T-helper 1 cell treated with Interleukin-12 subunit alpha and Interleukin-12 subunit beta and Interleukin-4 antibody, amounts not matched to agents 30 μg/mL and 1 μg/mL, for 36 hours (primary cell): ENCODE results near the gene AGBL4.
"Not testable (repeated sequence)": the region's sequence is repeated elsewhere in the genome, so short reads cannot be mapped to it uniquely, and the experiment has no call there.

Experiments used
- H3K27ac Mint-ChIP-seq: one replicate; pipeline ENCODE4 v1.8.0; 2021; ENCODE audit warnings: mild to moderate bottlenecking, mixed read lengths
- H3K27me3 Mint-ChIP-seq: one replicate; pipeline ENCODE4 v1.8.0; 2021; ENCODE audit warnings: low read depth, mixed read lengths
- H3K36me3 Mint-ChIP-seq: one replicate; pipeline ENCODE4 v1.8.0; 2021; ENCODE audit warnings: low read depth, mixed read lengths
- H3K4me1 Mint-ChIP-seq: one replicate; pipeline ENCODE4 v1.8.0; 2021; ENCODE audit warnings: low read depth, mixed read lengths
- H3K4me3 Mint-ChIP-seq: one replicate; pipeline ENCODE4 v1.8.0; 2021; ENCODE audit warnings: mild to moderate bottlenecking, moderate library complexity, mixed read lengths
- H3K9me3 Mint-ChIP-seq: one replicate; pipeline ENCODE4 v1.8.0; 2021; ENCODE audit warnings: mixed read lengths

Gene AGBL4

DNA sequence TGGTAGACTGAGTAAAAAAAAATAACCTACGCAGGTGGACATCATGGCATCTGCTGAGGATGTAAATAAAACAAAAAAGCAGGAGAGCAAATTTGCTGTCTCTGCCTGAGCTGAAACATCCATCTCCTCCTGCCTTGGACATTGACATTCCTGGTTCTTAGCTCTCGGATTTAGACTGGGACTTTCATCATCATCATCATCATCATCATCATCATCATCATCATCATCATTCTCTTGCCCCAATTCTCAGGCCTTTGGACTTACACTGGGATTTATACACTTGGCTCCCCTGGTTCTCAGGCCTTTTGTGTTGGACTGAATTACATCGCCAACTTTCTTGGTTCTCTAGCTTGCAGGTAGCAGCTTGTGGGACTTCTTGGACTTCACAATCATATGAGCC lies 938.7 kb downstream of the AGBL4 start:
- Mint-ChIP-seq H3K27me3 (no peaks in the 10 kb centered on the region), H3K4me3 (no peak overlapping the region), H3K36me3 (no peaks in the 10 kb centered on the region)

GRCh38 chr1:49060766-49061165 lies 963.0 kb downstream of the AGBL4 start:
- Mint-ChIP-seq H3K4me3 (no peak overlapping the region), H3K4me1 (no peaks in the 10 kb centered on the region), H3K27me3 (no peaks in the 10 kb centered on the region), H3K36me3 (no peaks in the 10 kb centered on the region), H3K27ac (no peak overlapping the region), H3K9me3 (no peaks in the 10 kb centered on the region)

More for the DNA sequence above, 938.7 kb downstream of the AGBL4 start:
- H3K4me1 Mint-ChIP-seq: no peaks in the 10 kb centered on the region
- no peak overlapping the region for H3K27ac Mint-ChIP-seq
- peaks cover 11% of the 10 kb centered on the region for H3K9me3 Mint-ChIP-seq

GRCh38 chr1:49059087-49059486 lies 964.7 kb downstream of the AGBL4 start:
- H3K36me3 Mint-ChIP-seq: no peaks in the 10 kb centered on the region
- H3K4me1 Mint-ChIP-seq: no peaks in the 10 kb centered on the region
- no peak overlapping the region for H3K4me3 Mint-ChIP-seq
- H3K27ac Mint-ChIP-seq: no peak overlapping the region
- no peaks in the 10 kb centered on the region for H3K9me3 Mint-ChIP-seq
- no peaks in the 10 kb centered on the region for H3K27me3 Mint-ChIP-seq

DNA sequence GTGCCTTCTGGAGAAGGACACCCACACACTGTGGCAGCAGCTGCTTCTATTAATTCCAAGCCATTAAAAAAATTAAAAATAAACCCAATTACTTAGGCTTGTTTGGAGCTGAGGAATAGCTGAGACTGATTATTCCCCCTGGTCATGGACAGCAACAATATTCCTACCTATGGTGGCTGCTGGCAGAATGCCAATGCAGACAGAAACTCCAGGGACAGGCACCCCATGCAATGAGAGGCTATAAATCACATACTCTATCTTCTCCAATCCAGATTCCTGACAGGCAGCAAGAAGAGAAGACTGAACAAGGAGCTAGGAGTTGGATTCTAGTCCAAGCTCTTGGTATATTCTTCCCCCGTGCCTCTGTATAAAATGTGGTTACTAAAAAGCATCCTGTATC lies 971.7 kb downstream of the AGBL4 start:
- no peaks in the 10 kb centered on the region for H3K36me3 Mint-ChIP-seq

DNA sequence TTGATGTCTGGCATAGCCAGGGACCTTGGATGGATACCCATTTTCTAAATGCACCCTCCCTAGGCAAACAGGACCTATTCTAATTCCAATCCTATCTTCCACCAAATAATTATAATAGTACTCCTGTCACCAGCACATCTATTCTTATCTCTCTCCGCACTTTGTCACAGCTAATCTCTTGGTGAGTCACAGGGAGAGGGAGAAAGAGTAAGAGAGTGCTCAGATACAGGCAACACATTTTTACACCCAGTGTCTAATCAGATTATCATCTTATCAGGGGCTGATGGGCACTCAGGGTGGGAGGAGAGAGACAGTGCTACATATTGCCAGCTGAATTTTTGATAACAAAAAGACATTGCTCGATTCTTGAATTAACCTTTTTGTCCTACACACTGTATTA lies 972.1 kb downstream of the AGBL4 start:
- no peaks in the 10 kb centered on the region for H3K27me3 Mint-ChIP-seq
- H3K36me3 Mint-ChIP-seq: no peaks in the 10 kb centered on the region
- no peak overlapping the region for H3K4me3 Mint-ChIP-seq
- no peaks in the 10 kb centered on the region for H3K9me3 Mint-ChIP-seq
- no peaks in the 10 kb centered on the region for H3K4me1 Mint-ChIP-seq
- H3K27ac Mint-ChIP-seq: no peak overlapping the region

More for the DNA sequence above, 971.7 kb downstream of the AGBL4 start:
- Mint-ChIP-seq H3K4me1 (no peaks in the 10 kb centered on the region), H3K27me3 (no peaks in the 10 kb centered on the region), H3K27ac (no peak overlapping the region), H3K9me3 (no peaks in the 10 kb centered on the region), H3K4me3 (no peak overlapping the region)

DNA sequence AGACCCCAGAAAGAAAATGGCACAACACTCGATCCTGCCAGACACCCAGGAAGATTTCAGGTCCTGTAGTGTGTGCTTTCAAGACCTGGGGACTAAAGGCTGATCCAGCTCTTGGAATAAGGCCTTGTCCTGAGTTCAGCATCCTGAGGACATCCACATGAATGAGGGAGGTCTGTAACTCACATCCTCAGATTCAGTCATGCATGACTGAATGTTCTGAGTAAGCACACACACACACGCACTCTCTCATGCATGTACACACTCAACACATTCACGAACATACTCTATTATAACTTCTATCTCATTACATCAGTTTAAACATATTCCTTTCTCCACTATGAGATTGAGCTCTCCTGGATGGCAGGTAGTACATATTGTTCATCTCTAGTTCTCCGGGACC lies 973.7 kb downstream of the AGBL4 start:
- Mint-ChIP-seq H3K4me1 (no peaks in the 10 kb centered on the region), H3K27ac (no peak overlapping the region), H3K4me3 (no peak overlapping the region), H3K9me3 (no peaks in the 10 kb centered on the region), H3K36me3 (no peaks in the 10 kb centered on the region), H3K27me3 (no peaks in the 10 kb centered on the region)

DNA sequence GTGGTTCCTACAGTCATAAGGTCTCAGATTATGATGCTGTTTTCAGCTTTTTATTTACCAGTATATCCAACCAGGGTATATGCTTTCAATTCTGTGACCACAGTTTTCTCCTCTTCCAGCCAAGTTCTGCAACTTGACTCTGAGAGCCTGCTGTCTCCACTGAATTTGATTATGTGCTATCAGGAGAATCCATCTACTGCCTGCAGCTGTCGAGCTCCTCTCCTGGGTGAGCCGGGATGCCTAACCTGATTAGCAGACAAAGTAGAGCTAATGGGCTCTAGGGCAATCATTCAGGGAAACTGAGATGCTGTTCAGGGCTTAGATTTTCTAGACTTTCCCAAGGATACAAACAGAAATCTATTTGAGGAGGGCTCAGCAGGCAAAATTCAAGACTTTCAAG lies 975.6 kb downstream of the AGBL4 start:
- H3K4me1 Mint-ChIP-seq: no peaks in the 10 kb centered on the region
- H3K27me3 Mint-ChIP-seq: no peaks in the 10 kb centered on the region
- no peaks in the 10 kb centered on the region for H3K9me3 Mint-ChIP-seq
- no peaks in the 10 kb centered on the region for H3K36me3 Mint-ChIP-seq
- no peak overlapping the region for H3K27ac Mint-ChIP-seq
- H3K4me3 Mint-ChIP-seq: no peak overlapping the region

DNA sequence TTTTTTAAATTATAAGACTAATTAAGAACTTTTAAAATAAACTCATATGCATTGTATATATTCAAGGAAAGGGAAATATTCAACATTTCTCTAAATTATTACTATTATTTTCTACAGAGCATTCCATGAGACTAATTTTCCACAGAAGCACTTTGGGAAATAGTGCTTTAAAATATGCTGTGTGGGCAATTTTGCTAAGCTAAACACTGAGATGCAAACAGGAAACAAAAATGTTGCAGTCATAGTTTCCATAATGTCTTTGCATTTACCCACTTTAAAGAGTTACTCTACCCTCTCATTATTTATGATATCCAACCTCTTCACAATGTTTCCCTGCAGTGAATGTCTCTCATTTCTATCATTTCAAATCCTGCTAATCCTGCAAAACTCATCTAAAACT lies 977.4 kb downstream of the AGBL4 start:
- Mint-ChIP-seq H3K4me1 (no peaks in the 10 kb centered on the region), H3K27me3 (no peaks in the 10 kb centered on the region), H3K36me3 (no peaks in the 10 kb centered on the region), H3K27ac (no peak overlapping the region), H3K9me3 (no peaks in the 10 kb centered on the region), H3K4me3 (no peak overlapping the region)

GRCh38 chr1:49045371-49045770 lies 978.4 kb downstream of the AGBL4 start:
- Mint-ChIP-seq H3K9me3 (no peaks in the 10 kb centered on the region), H3K27me3 (no peaks in the 10 kb centered on the region), H3K4me3 (no peak overlapping the region), H3K4me1 (no peaks in the 10 kb centered on the region), H3K36me3 (no peaks in the 10 kb centered on the region), H3K27ac (no peak overlapping the region)

- no peak overlapping the region for H3K27ac Mint-ChIP-seq
- H3K27me3 Mint-ChIP-seq: no peaks in the 10 kb centered on the region
- no peaks in the 10 kb centered on the region for H3K9me3 Mint-ChIP-seq
- H3K36me3 Mint-ChIP-seq: no peaks in the 10 kb centered on the region
- no peak overlapping the region for H3K4me3 Mint-ChIP-seq
- H3K4me1 Mint-ChIP-seq: no peaks in the 10 kb centered on the region
Measured at GRCh38 chr1:49036700-49037099, 987.1 kb downstream of the AGBL4 start.

GRCh38 chr1:49028396-49028795 lies 995.4 kb downstream of the AGBL4 start:
- Mint-ChIP-seq H3K9me3 (peaks cover 14% of the 10 kb centered on the region), H3K36me3 (no peaks in the 10 kb centered on the region), H3K27ac (no peak overlapping the region), H3K4me1 (no peaks in the 10 kb centered on the region), H3K27me3 (no peaks in the 10 kb centered on the region), H3K4me3 (no peak overlapping the region)

DNA sequence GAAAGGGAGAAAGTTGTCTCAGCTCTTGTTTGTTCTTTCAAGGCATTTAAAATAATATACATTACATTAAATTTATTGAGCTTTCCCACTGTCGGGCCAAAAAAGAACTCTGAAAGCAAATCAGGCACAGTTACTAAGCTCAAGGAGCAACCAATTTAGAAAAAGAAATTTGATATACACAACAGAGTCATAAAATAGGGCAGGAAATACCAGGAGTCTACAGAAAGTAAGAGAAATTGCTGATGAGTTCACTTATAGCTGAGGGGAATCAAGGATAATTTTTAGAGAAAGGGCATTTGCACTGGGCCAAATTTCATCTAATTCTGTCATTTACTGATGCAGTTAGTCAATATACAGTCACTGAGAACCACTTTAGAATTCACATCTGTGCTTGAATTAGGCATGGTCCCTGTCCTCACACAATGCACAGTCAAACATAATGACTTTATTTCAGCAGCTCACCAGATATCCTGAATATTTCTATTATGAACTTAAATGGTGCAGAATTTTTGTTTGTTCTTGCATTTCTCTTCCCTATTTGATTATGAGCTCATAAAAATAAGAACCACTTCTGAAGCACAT lies 997.4 kb downstream of the AGBL4 start:
- H3K36me3 Mint-ChIP-seq: no peaks in the 10 kb centered on the region
- H3K9me3 Mint-ChIP-seq: peaks cover 14% of the 10 kb centered on the region
- H3K27ac Mint-ChIP-seq: no peak overlapping the region
- no peaks in the 10 kb centered on the region for H3K4me1 Mint-ChIP-seq
- H3K4me3 Mint-ChIP-seq: no peak overlapping the region
- H3K27me3 Mint-ChIP-seq: no peaks in the 10 kb centered on the region

DNA sequence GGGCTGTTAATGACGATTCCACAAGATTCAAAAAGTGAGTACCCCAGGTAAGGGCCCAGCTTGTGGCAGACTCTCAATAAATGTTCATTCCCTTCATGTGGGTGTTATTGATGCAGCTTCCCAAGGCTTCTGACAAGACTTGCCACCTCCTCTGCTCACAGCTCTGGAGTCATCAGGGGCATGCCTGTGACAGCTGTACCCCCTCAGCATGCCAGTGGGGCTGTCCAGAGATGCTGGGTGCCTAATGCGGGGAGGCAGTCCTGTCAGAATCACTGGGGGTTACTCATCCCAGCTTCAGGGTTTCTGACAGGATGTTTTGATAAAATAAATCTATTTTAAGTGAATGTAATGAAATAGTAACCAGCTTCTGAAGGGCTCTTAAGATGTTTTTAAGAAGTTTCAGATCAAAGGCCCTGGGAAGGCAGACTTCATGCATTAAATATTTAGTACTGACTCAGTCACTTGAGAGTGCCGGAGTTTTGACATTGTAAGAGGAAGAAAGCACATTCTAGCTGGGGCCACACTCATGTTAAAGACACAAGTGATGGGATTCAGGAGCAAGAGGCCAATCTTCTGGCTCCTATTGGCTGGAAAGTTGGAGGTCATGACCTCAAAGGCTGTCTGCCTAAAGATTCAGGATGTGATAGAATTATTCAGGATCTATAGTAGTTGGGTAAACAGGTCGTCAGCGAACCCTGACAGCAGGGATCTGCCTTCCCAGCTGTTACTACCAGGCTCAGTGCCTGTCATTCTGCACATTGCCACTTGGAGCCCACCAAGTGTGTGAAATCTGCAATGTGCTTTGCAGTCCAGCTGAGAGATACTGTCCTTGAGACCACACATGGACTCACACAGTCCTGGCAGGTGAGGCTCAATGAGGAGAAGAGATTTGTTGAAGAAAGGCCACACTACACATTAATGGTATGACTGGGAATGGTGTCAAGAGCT lies 1007.5 kb downstream of the AGBL4 start:
- no peak overlapping the region for H3K4me3 Mint-ChIP-seq
- no peaks in the 10 kb centered on the region for H3K27me3 Mint-ChIP-seq
- H3K36me3 Mint-ChIP-seq: no peaks in the 10 kb centered on the region
- H3K4me1 Mint-ChIP-seq: no peaks in the 10 kb centered on the region
- H3K9me3 Mint-ChIP-seq: no peaks in the 10 kb centered on the region
- H3K27ac Mint-ChIP-seq: no peak overlapping the region

- no peaks in the 10 kb centered on the region for H3K36me3 Mint-ChIP-seq
- no peak overlapping the region for H3K4me3 Mint-ChIP-seq
- H3K27me3 Mint-ChIP-seq: no peaks in the 10 kb centered on the region
- H3K4me1 Mint-ChIP-seq: no peaks in the 10 kb centered on the region
- no peak overlapping the region for H3K27ac Mint-ChIP-seq
- H3K9me3 Mint-ChIP-seq: no peaks in the 10 kb centered on the region
Measured at GRCh38 chr1:49013079-49013478, 1010.7 kb downstream of the AGBL4 start.

DNA sequence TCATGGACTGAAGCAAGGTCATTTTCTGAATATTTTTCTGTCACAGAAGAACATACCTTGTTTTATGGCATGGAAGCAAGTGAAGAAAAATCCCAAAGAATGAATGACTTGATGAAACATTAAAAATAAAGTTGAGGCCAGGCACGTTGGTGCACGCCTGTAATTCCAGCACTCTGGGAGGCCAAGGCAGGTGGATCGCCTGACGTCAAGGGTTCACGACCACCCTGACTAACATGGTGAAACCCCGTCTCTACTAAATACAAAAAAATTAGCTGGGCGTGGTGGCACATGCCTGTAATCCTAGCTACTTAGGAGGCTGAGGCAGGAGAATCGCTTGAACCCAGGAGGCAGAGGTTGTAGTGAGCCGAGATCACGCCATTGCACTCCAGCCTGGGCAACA lies 1020.8 kb downstream of the AGBL4 start:
- not testable (repeated sequence) for H3K9me3 Mint-ChIP-seq, H3K27me3 Mint-ChIP-seq, H3K27ac Mint-ChIP-seq, H3K4me3 Mint-ChIP-seq, H3K36me3 Mint-ChIP-seq, H3K4me1 Mint-ChIP-seq
